Ascending aorta (tissue), 2 donors: ENCODE measurements around the gene RFC4. TPM values are rescaled to one million over a fixed set of nuclear protein-coding genes. Genes with fewer than 3 reads are reported as not detected.

Experiments used
- DNase-seq, 2 donors: peaks; one replicate each; pipeline ENCODE4 v3.0.0-alpha.2; 2019; ENCODE audit warnings: low spot score in 2 of 2
- H3K27ac ChIP-seq, 2 donors: fragments of 200-600 bp; sonication (generic); one replicate each; pipeline ENCODE4 v1.5.1; 2016 to 2017; ENCODE audit warnings: mild to moderate bottlenecking in 1 of 2
- H3K27me3 ChIP-seq: fragments of 200-600 bp; sonication (generic); one replicate; pipeline ENCODE4 v1.5.1; 2017
- H3K36me3 ChIP-seq, 2 donors: fragments of 200-600 bp; sonication (generic); one replicate each; pipeline ENCODE4 v1.5.1; 2016
- H3K4me1 ChIP-seq, 2 donors: fragments of 200-600 bp; sonication (generic); one replicate each; pipeline ENCODE4 v1.5.1; 2016 to 2017; ENCODE audit warnings: mild to moderate bottlenecking in 1 of 2
- H3K4me3 ChIP-seq, 2 donors: fragments of 200-600 bp; sonication (generic); one replicate each; pipeline ENCODE4 v1.5.1; 2016 to 2017; ENCODE audit warnings: mild to moderate bottlenecking in 1 of 2
- H3K9me3 ChIP-seq, 2 donors: fragments of 200-600 bp; sonication (generic); one replicate each; pipeline ENCODE4 v1.5.1; 2016
- CTCF ChIP-seq, 3 experiments: fragments of 200-600 bp in 2 of 3; fragments of 450-650 bp in 1 of 3; sonication (generic) in 2 of 3; IDR thresholded peaks; one replicate each; pipeline ENCODE4 v1.5.1; 2016 to 2019; ENCODE audit warnings: antibody characterized with exemption in 3 of 3, mild to moderate bottlenecking in 1 of 3, moderate library complexity in 1 of 3
- intact Hi-C: fragments of 100-400 bp; cut with DNase I; formaldehyde crosslinking; loops from one replicate; pipeline ENCODE4 v1.15.1; 2023
- total RNA-seq: library from RNA; depleted of rRNA; stranded (reverse); fragments of >200 nt; gene quantifications from one replicate; pipeline ENCODE4 v1.1.0, GENCODE V29; 2016

RFC4 gene
- total RNA-seq, 1 donor from 2014 or later: 23.8 TPM

GRCh38 chr3:186784820-186785494 lies 21.3 kb downstream of the RFC4 start:
- Histone ChIP-seq H3K27ac (peak overlapping the region in 1 of 2 donors; percentile 98), H3K27me3 (no peaks in the 10 kb centered on the region), H3K36me3 (peaks cover 55 to 60% of the 10 kb centered on the region in 2 donors), H3K4me3 (peak overlapping the region; percentile 88 to 94), H3K4me1 (peaks cover 10 to 33% of the 10 kb centered on the region in 2 donors), H3K9me3 (no peaks in the 10 kb centered on the region)
- no peak for DNase-seq
- intact Hi-C loops: loop anchor here (2.0 to 10.0 kb wide), 2 partner anchors 170 to 850 kb away; partner anchors contain the start of gene TRA2B
- no peak for TF ChIP-seq CTCF (IDR thresholded peaks at IDR 0.05)

GRCh38 chr3:186783731-186784515 lies 22.4 kb downstream of the RFC4 start:
- DNase-seq: peak; percentile 46 to 89
- intact Hi-C loops: loop anchor here (2.0 to 10.0 kb wide), 5 partner anchors 23 to 849 kb away; partner anchors contain the start of genes DNAJB11, RFC4, ST6GAL1 and TRA2B
- no peak for TF ChIP-seq CTCF (IDR thresholded peaks at IDR 0.05)
- H3K4me1 ChIP-seq: peaks cover 10 to 33% of the 10 kb centered on the region in 2 donors
- no peaks in the 10 kb centered on the region for H3K9me3 ChIP-seq
- H3K36me3 ChIP-seq: peaks cover 46 to 49% of the 10 kb centered on the region in 2 donors
- peak overlapping the region; percentile 88 to 94 for H3K4me3 ChIP-seq
- peak overlapping the region; percentile 98 for H3K27ac ChIP-seq
- H3K27me3 ChIP-seq: no peaks in the 10 kb centered on the region

- Histone ChIP-seq H3K9me3 (no peaks in the 10 kb centered on the region), H3K27ac (peak within 1 kb of the TSS; percentile 98), H3K4me3 (peak within 1 kb of the TSS; percentile 88 to 94), H3K4me1 (peaks cover 10 to 30% of the 10 kb centered on the region in 2 donors), H3K36me3 (peaks cover 39 to 42% of the 10 kb centered on the region in 2 donors), H3K27me3 (no peaks in the 10 kb centered on the region)
- peak; percentile 60 to 94 for DNase-seq
- intact Hi-C loops: loop anchor here (2.0 to 10.0 kb wide), 4 partner anchors 24 to 848 kb away; partner anchors contain the start of genes DNAJB11, RFC4, ST6GAL1 and TRA2B
- no peak for TF ChIP-seq CTCF (IDR thresholded peaks at IDR 0.05)
Observed at GRCh38 chr3:186783058-186783730, 23.1 kb downstream of the RFC4 start, which contains the start of gene EIF4A2. Gene EIF4A2, plus strand, starts transcription at chr3:186783577. Its CDS starts 34 bp downstream, at chr3:186783611.

GRCh38 chr3:186782542-186783057 lies 23.7 kb downstream of the RFC4 start:
- no peak for DNase-seq
- peak overlapping the region; percentile 98 for H3K27ac ChIP-seq
- no peak for TF ChIP-seq CTCF (IDR thresholded peaks at IDR 0.05)
- no peaks in the 10 kb centered on the region for H3K27me3 ChIP-seq
- peaks cover 33 to 36% of the 10 kb centered on the region in 2 donors for H3K36me3 ChIP-seq
- peaks cover 10 to 28% of the 10 kb centered on the region in 2 donors for H3K4me1 ChIP-seq
- no peaks in the 10 kb centered on the region for H3K9me3 ChIP-seq
- intact Hi-C loops: loop anchor here (2.0 to 10.0 kb wide), 4 partner anchors 24 to 848 kb away; partner anchors contain the start of genes DNAJB11, RFC4, ST6GAL1 and TRA2B
- peak overlapping the region; percentile 88 to 94 for H3K4me3 ChIP-seq

- no peak for DNase-seq
- Histone ChIP-seq H3K27me3 (no peaks in the 10 kb centered on the region), H3K4me3 (no peak overlapping the region), H3K4me1 (no peaks in the 10 kb centered on the region), H3K36me3 (peaks cover under 1 to 2% of the 10 kb centered on the region in 2 donors), H3K9me3 (no peaks in the 10 kb centered on the region), H3K27ac (no peak overlapping the region)
- TF ChIP-seq CTCF (IDR thresholded peaks at IDR 0.05): no peak
- intact Hi-C loops: no loop called here
Observed at GRCh38 chr3:186779204-186779603, 27.1 kb downstream of the RFC4 start.
